ENCODE results near the gene PLCL2.
"Not testable (repeated sequence)": the region's sequence is repeated elsewhere in the genome, so short reads cannot be mapped to it uniquely, and the experiment has no call there.

Gene PLCL2

DNA sequence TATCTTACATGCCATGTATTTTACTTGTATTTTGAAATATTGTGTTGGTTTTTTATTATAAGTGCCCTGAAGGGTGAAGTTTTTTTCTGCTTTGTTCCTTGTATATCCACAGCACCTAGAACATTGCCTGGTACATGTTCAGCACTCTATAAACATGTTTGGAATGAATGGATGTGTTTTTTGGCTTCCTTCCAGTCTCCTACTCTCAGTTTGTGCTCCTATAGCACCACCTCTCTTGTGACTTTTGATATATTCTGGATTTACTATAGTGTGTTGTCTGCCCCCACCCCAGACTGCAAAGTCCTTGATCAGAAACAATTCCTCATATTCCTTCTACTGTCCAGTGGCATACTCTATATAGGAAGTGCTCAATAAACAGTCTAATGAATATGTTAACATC, 60.6 kb downstream of the PLCL2 start:
- no peaks in the 10 kb centered on the region for H3K27me3 ChIP-seq (replicated peaks in 2 of 5; ENCODE audit: control insufficient read depth in 4 of 5, insufficient read depth in 5 of 5, low read length in 4 of 5)
- peaks cover 0 to 4% (median 0%) of the 10 kb centered on the region in 4 experiments for H3K36me3 ChIP-seq (ENCODE audit: control insufficient read depth in 4 of 4, insufficient read depth in 4 of 4, low read length in 3 of 4)
- no peak overlapping the region for H3K4me3 ChIP-seq (ENCODE audit: control insufficient read depth in 1 of 7, extremely low read depth in 1 of 7, insufficient read depth in 4 of 7, low read depth in 2 of 7, low read length in 6 of 7)
- no peaks in the 10 kb centered on the region for H3K9me3 ChIP-seq (ENCODE audit: control extremely low read depth in 1 of 5, control insufficient read depth in 4 of 5, insufficient read depth in 2 of 5, low read depth in 1 of 5, low read length in 4 of 5)
- CTCF ChIA-PET: no interaction called here
- no peak for DNase-seq
- peaks cover 3 to 33% (median 19%) of the 10 kb centered on the region in 4 experiments for H3K4me1 ChIP-seq (ENCODE audit: control extremely low read depth in 1 of 4, control insufficient read depth in 4 of 4, insufficient read depth in 4 of 4, low read length in 3 of 4)
- H3K27ac ChIP-seq (ENCODE audit: insufficient read depth in 1 of 2, low read depth in 1 of 2, low read length in 2 of 2, poor library complexity in 1 of 2, severe bottlenecking in 2 of 2): no peak overlapping the region
- POLR2A ChIA-PET: no interaction called here

DNA sequence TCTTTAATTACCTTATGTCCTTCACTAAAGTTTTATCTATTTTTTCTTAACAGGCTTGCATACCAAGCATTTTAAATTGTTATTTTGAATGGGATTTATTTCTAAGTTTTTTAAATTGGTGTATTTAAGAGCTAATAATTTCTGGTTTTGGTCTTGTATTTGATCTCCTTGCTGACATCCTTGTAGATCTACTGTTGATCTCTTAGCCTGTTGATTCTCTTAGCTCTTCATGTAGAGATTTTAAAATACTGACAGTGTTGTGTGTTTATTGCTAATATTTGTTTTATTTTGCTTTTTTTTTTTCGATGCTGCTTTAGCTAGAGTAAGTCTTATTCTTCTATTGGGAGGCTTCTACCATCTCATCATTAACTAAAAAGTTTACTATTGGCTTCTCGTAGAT, 65.5 kb downstream of the PLCL2 start:
- Histone ChIP-seq H3K27me3 (replicated peaks in 2 of 5; ENCODE audit: control insufficient read depth in 4 of 5, insufficient read depth in 5 of 5, low read length in 4 of 5) (no peaks in the 10 kb centered on the region), H3K36me3 (ENCODE audit: control insufficient read depth in 4 of 4, insufficient read depth in 4 of 4, low read length in 3 of 4) (peaks cover 0 to 4% (median 0%) of the 10 kb centered on the region in 4 experiments), H3K9me3 (ENCODE audit: control extremely low read depth in 1 of 5, control insufficient read depth in 4 of 5, insufficient read depth in 2 of 5, low read depth in 1 of 5, low read length in 4 of 5) (no peaks in the 10 kb centered on the region), H3K4me1 (ENCODE audit: control extremely low read depth in 1 of 4, control insufficient read depth in 4 of 4, insufficient read depth in 4 of 4, low read length in 3 of 4) (peaks cover 0 to 7% (median 0%) of the 10 kb centered on the region in 4 experiments), H3K4me3 (ENCODE audit: control insufficient read depth in 1 of 7, extremely low read depth in 1 of 7, insufficient read depth in 4 of 7, low read depth in 2 of 7, low read length in 6 of 7) (no peak overlapping the region), H3K27ac (ENCODE audit: insufficient read depth in 1 of 2, low read depth in 1 of 2, low read length in 2 of 2, poor library complexity in 1 of 2, severe bottlenecking in 2 of 2) (no peak overlapping the region)
- WGBS (ENCODE audit: insufficient coverage): no CpG with 5 or more reads among the region's 2 CpGs
- ChIA-PET POLR2A (no interaction called here), CTCF (no interaction called here)
- no peak for DNase-seq

DNA sequence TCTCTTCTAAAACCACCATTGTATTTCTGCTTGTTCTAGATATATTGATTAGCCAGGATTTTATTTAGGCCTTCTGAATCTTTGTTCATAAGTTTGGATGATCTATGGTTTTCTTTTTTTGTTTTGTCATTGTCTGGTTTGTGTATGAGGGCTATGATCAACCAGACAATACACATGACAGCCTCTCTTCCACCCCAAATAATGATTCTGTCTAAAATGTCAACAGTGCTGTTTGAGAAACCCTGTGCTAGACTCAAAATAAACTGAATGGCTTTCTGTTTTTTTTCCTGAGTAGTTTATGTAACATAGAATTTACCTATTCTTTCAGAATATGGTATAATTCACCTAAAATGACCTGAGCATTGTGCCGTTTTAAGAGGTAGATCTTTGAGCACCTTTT, 66.1 kb downstream of the PLCL2 start:
- H3K36me3 ChIP-seq (ENCODE audit: control insufficient read depth in 4 of 4, insufficient read depth in 4 of 4, low read length in 3 of 4): no peaks in the 10 kb centered on the region
- POLR2A ChIA-PET: no interaction called here
- no peak overlapping the region for H3K27ac ChIP-seq (ENCODE audit: insufficient read depth in 1 of 2, low read depth in 1 of 2, low read length in 2 of 2, poor library complexity in 1 of 2, severe bottlenecking in 2 of 2)
- H3K4me3 ChIP-seq (ENCODE audit: control insufficient read depth in 1 of 7, extremely low read depth in 1 of 7, insufficient read depth in 4 of 7, low read depth in 2 of 7, low read length in 6 of 7): no peak overlapping the region
- H3K4me1 ChIP-seq (ENCODE audit: control extremely low read depth in 1 of 4, control insufficient read depth in 4 of 4, insufficient read depth in 4 of 4, low read length in 3 of 4): peaks cover 0 to 7% (median 0%) of the 10 kb centered on the region in 4 experiments
- no peaks in the 10 kb centered on the region for H3K9me3 ChIP-seq (ENCODE audit: control extremely low read depth in 1 of 5, control insufficient read depth in 4 of 5, insufficient read depth in 2 of 5, low read depth in 1 of 5, low read length in 4 of 5)
- CTCF ChIA-PET: no interaction called here
- no CpG with 5 or more reads among the region's 1 CpG for WGBS (ENCODE audit: insufficient coverage)
- no peak for DNase-seq
- H3K27me3 ChIP-seq (replicated peaks in 2 of 5; ENCODE audit: control insufficient read depth in 4 of 5, insufficient read depth in 5 of 5, low read length in 4 of 5): no peaks in the 10 kb centered on the region

DNA sequence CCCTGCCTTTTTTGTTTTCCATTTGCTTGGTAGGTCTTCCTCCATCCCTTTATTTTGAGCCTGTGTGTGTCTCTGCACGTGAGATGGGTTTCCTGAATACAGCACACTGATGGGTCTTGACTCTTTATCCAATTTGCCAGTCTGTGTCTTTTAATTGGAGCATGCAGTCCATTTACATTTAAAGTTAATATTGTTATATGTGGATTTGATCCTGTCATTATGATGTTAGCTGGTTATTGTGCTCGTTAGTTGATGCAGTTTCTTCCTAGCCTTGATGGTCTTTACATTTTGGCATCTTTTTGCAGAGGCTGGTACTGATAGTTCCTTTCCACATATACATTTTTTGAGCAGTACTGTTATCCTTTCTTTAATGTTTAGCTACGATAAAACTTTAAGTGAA, 73.1 kb downstream of the PLCL2 start:
- H3K9me3 ChIP-seq (ENCODE audit: control extremely low read depth in 1 of 5, control insufficient read depth in 4 of 5, insufficient read depth in 2 of 5, low read depth in 1 of 5, low read length in 4 of 5); POLR2A ChIA-PET; H3K4me3 ChIP-seq (ENCODE audit: control insufficient read depth in 1 of 7, extremely low read depth in 1 of 7, insufficient read depth in 4 of 7, low read depth in 2 of 7, low read length in 6 of 7); H3K27ac ChIP-seq (ENCODE audit: insufficient read depth in 1 of 2, low read depth in 1 of 2, low read length in 2 of 2, poor library complexity in 1 of 2, severe bottlenecking in 2 of 2); DNase-seq; H3K4me1 ChIP-seq (ENCODE audit: control extremely low read depth in 1 of 4, control insufficient read depth in 4 of 4, insufficient read depth in 4 of 4, low read length in 3 of 4); H3K36me3 ChIP-seq (ENCODE audit: control insufficient read depth in 4 of 4, insufficient read depth in 4 of 4, low read length in 3 of 4); H3K27me3 ChIP-seq (replicated peaks in 2 of 5; ENCODE audit: control insufficient read depth in 4 of 5, insufficient read depth in 5 of 5, low read length in 4 of 5): not testable (repeated sequence)
- no CpG with 5 or more reads among the region's 3 CpGs for WGBS (ENCODE audit: insufficient coverage)
- CTCF ChIA-PET: interaction anchor here (0.8 kb wide), 1 partner anchor 12 kb away, joined by 3 read pairs; no protein-coding TSS in a partner anchor

DNA sequence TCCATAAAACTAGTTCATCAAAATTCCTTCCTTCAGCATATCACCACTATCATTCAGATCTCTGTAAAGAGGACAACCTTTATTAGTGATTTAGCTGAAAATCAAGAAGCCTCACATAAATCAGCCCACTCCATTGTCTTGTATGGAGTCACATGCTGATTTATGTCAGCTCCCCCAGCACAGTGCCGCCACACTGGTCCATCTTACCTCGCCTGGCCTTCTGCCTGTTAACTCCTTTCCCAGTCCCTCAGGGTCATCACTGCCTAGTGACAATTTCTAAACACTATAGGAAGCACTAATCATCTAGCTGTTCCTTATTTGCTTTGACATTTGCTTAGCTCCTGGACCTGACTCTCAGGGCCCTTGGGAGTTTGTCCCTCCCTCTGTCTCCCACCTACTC, 75.4 kb downstream of the PLCL2 start:
- no peaks in the 10 kb centered on the region for H3K4me1 ChIP-seq (ENCODE audit: control extremely low read depth in 1 of 4, control insufficient read depth in 4 of 4, insufficient read depth in 4 of 4, low read length in 3 of 4)
- ChIA-PET CTCF (interaction anchor here (1.0 to 1.3 kb wide), 3 partner anchors 17 to 26 kb away, joined by 3 to 4 read pairs (median 3); no protein-coding TSS in a partner anchor), POLR2A (interaction anchor here (0.6 to 0.7 kb wide), 2 partner anchors 299 to 543 kb away, joined by 3 read pairs; no protein-coding TSS in a partner anchor)
- peaks cover 0 to 2% (median under 1%) of the 10 kb centered on the region in 4 experiments for H3K36me3 ChIP-seq (ENCODE audit: control insufficient read depth in 4 of 4, insufficient read depth in 4 of 4, low read length in 3 of 4)
- H3K9me3 ChIP-seq (ENCODE audit: control extremely low read depth in 1 of 5, control insufficient read depth in 4 of 5, insufficient read depth in 2 of 5, low read depth in 1 of 5, low read length in 4 of 5): no peaks in the 10 kb centered on the region
- H3K4me3 ChIP-seq (ENCODE audit: control insufficient read depth in 1 of 7, extremely low read depth in 1 of 7, insufficient read depth in 4 of 7, low read depth in 2 of 7, low read length in 6 of 7): no peak overlapping the region
- no peaks in the 10 kb centered on the region for H3K27me3 ChIP-seq (replicated peaks in 2 of 5; ENCODE audit: control insufficient read depth in 4 of 5, insufficient read depth in 5 of 5, low read length in 4 of 5)
- WGBS (ENCODE audit: insufficient coverage): 100% methylated on average over 2 of the region's 2 CpGs
- no peak for DNase-seq
- H3K27ac ChIP-seq (ENCODE audit: insufficient read depth in 1 of 2, low read depth in 1 of 2, low read length in 2 of 2, poor library complexity in 1 of 2, severe bottlenecking in 2 of 2): no peak overlapping the region

DNA sequence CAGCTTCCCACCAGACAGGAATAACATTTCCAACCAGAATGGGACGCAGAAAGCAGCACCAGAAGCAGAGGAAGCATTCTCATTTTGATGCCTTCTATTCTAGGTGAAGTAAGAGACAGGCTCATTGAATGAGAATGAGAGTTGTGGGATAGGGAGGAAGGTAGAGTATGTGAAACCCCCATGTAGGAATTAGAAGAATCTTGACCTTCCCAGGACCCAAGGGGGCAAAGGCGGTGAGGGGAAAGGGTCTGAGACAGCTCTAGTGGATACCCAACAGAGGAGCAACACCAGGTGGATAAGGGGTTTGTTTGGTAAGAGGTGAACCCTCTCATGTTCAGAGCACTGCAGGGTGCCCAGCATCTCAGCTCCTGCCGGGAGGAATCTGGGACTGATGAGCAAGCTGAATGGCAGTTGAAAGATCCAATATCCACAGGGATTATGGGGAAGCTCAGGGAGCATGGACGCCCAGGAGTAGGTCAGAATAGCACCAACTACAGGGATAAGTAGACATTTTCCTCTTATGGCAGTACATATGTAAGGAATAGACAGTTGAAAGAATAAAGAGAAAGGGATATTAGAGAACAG, 77.0 kb downstream of the PLCL2 start:
- H3K27ac ChIP-seq (ENCODE audit: insufficient read depth in 1 of 2, low read depth in 1 of 2, low read length in 2 of 2, poor library complexity in 1 of 2, severe bottlenecking in 2 of 2): no peak overlapping the region
- 100% methylated on average over 4 of the region's 4 CpGs for WGBS (ENCODE audit: insufficient coverage)
- CTCF ChIA-PET: interaction anchor here (1.0 to 1.1 kb wide), 2 partner anchors 8 to 21 kb away, joined by 3 read pairs; no protein-coding TSS in a partner anchor
- DNase-seq: no peak
- POLR2A ChIA-PET: no interaction called here
- no peak overlapping the region for H3K4me3 ChIP-seq (ENCODE audit: control insufficient read depth in 1 of 7, extremely low read depth in 1 of 7, insufficient read depth in 4 of 7, low read depth in 2 of 7, low read length in 6 of 7)
- H3K9me3 ChIP-seq (ENCODE audit: control extremely low read depth in 1 of 5, control insufficient read depth in 4 of 5, insufficient read depth in 2 of 5, low read depth in 1 of 5, low read length in 4 of 5): peaks cover 0 to 1% (median under 1%) of the 10 kb centered on the region in 5 experiments
- peaks cover 0 to 2% (median under 1%) of the 10 kb centered on the region in 4 experiments for H3K36me3 ChIP-seq (ENCODE audit: control insufficient read depth in 4 of 4, insufficient read depth in 4 of 4, low read length in 3 of 4)
- H3K4me1 ChIP-seq (ENCODE audit: control extremely low read depth in 1 of 4, control insufficient read depth in 4 of 4, insufficient read depth in 4 of 4, low read length in 3 of 4): no peaks in the 10 kb centered on the region
- H3K27me3 ChIP-seq (replicated peaks in 2 of 5; ENCODE audit: control insufficient read depth in 4 of 5, insufficient read depth in 5 of 5, low read length in 4 of 5): no peaks in the 10 kb centered on the region

DNA sequence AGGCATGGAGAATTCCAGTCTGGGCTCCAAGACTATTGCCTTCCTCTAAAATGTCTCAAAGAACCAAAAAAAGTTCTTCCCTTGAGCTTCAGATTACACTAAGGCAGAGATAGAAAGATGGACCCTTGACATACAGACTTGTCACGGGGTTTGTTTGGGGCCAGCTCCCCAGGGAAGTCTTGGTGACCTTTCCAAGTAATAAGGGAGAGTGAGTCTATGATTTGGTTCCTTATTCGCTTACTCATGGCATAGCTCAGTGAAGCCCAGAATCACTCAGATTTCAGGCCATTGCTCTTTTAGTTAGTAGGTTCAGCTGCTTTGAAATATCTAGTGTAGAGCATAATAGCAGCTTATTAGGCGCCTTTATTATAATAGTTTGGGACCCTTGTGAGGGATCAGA, 90.3 kb downstream of the PLCL2 start:
- no peak for DNase-seq

More for the DNA sequence above, 90.3 kb downstream of the PLCL2 start:
- Histone ChIP-seq H3K36me3 (ENCODE audit: control insufficient read depth in 4 of 4, insufficient read depth in 4 of 4, low read length in 3 of 4) (peaks cover 0 to 5% (median 0%) of the 10 kb centered on the region in 4 experiments), H3K4me1 (ENCODE audit: control extremely low read depth in 1 of 4, control insufficient read depth in 4 of 4, insufficient read depth in 4 of 4, low read length in 3 of 4) (no peaks in the 10 kb centered on the region), H3K9me3 (ENCODE audit: control extremely low read depth in 1 of 5, control insufficient read depth in 4 of 5, insufficient read depth in 2 of 5, low read depth in 1 of 5, low read length in 4 of 5) (peaks cover 0 to 15% (median 3%) of the 10 kb centered on the region in 5 experiments), H3K4me3 (ENCODE audit: control insufficient read depth in 1 of 7, extremely low read depth in 1 of 7, insufficient read depth in 4 of 7, low read depth in 2 of 7, low read length in 6 of 7) (no peak overlapping the region), H3K27me3 (replicated peaks in 2 of 5; ENCODE audit: control insufficient read depth in 4 of 5, insufficient read depth in 5 of 5, low read length in 4 of 5) (no peaks in the 10 kb centered on the region), H3K27ac (ENCODE audit: insufficient read depth in 1 of 2, low read depth in 1 of 2, low read length in 2 of 2, poor library complexity in 1 of 2, severe bottlenecking in 2 of 2) (no peak overlapping the region)
- WGBS (ENCODE audit: insufficient coverage): 80% methylated on average over 2 of the region's 3 CpGs
- CTCF ChIA-PET: interaction anchor here (1.0 kb wide), 1 partner anchor 67 kb away, joined by 3 read pairs; no protein-coding TSS in a partner anchor
- POLR2A ChIA-PET: interaction anchor here (0.6 to 1.4 kb wide), 2 partner anchors 18 to 49 kb away, joined by 3 to 5 read pairs; no protein-coding TSS in a partner anchor
